ENCODE measurements around the gene CLNK. TPM values are rescaled to one million over a fixed set of nuclear protein-coding genes. Genes with fewer than 3 reads are reported as not detected.

The CLNK gene
- total RNA-seq, 1 donor from 2014 or later: 0.79 TPM

- Mint-ChIP-seq H3K9me3 (peaks cover 4% of the 10 kb centered on the region), H3K27me3 (no peaks in the 10 kb centered on the region), H3K4me3 (no peak overlapping the region), H3K4me1 (peaks cover 3% of the 10 kb centered on the region), H3K36me3 (ENCODE audit: low read depth) (no peaks in the 10 kb centered on the region), H3K27ac (no peak overlapping the region)
- no peak for DNase-seq
- intact Hi-C loops (cut with micrococcal nuclease): no loop called here
Measured at GRCh38 chr4:10694151-10694827, 9.7 kb upstream of the CLNK start.

GRCh38 chr4:10691651-10692050 is 7.1 kb upstream of the CLNK start:
- peaks cover 7% of the 10 kb centered on the region for H3K4me1 Mint-ChIP-seq
- no peak for DNase-seq
- intact Hi-C loops (cut with micrococcal nuclease): no loop called here
- H3K27me3 Mint-ChIP-seq: no peaks in the 10 kb centered on the region
- H3K4me3 Mint-ChIP-seq: no peak overlapping the region
- H3K27ac Mint-ChIP-seq: no peak overlapping the region
- peaks cover 5% of the 10 kb centered on the region for H3K9me3 Mint-ChIP-seq
- H3K36me3 Mint-ChIP-seq (ENCODE audit: low read depth): no peaks in the 10 kb centered on the region

GRCh38 chr4:10690185-10690907 is 5.8 kb upstream of the CLNK start:
- no peaks in the 10 kb centered on the region for H3K36me3 Mint-ChIP-seq (ENCODE audit: low read depth)
- no peaks in the 10 kb centered on the region for H3K27me3 Mint-ChIP-seq

GRCh38 chr4:10688846-10689245 is 4.3 kb upstream of the CLNK start:
- H3K4me3 Mint-ChIP-seq: no peak overlapping the region
- intact Hi-C loops (cut with micrococcal nuclease): no loop called here
- H3K36me3 Mint-ChIP-seq (ENCODE audit: low read depth): no peaks in the 10 kb centered on the region
- peaks cover 7% of the 10 kb centered on the region for H3K4me1 Mint-ChIP-seq
- H3K9me3 Mint-ChIP-seq: peaks cover 5% of the 10 kb centered on the region
- no peaks in the 10 kb centered on the region for H3K27me3 Mint-ChIP-seq
- H3K27ac Mint-ChIP-seq: no peak overlapping the region
- no peak for DNase-seq

More at GRCh38 chr4:10690185-10690907, 5.8 kb upstream of the CLNK start:
- H3K27ac Mint-ChIP-seq: no peak overlapping the region
- no peak overlapping the region for H3K4me3 Mint-ChIP-seq
- DNase-seq: no peak
- peaks cover 5% of the 10 kb centered on the region for H3K9me3 Mint-ChIP-seq
- peaks cover 7% of the 10 kb centered on the region for H3K4me1 Mint-ChIP-seq
- intact Hi-C loops (cut with micrococcal nuclease): no loop called here

- Mint-ChIP-seq H3K4me1 (peaks cover 7% of the 10 kb centered on the region), H3K27ac (no peak overlapping the region), H3K4me3 (no peak overlapping the region), H3K36me3 (ENCODE audit: low read depth) (no peaks in the 10 kb centered on the region), H3K27me3 (no peaks in the 10 kb centered on the region), H3K9me3 (peaks cover 5% of the 10 kb centered on the region)
- intact Hi-C loops (cut with micrococcal nuclease): no loop called here
- DNase-seq: no peak
Measured at GRCh38 chr4:10688022-10688421, 3.5 kb upstream of the CLNK start.

- intact Hi-C loops (cut with micrococcal nuclease): no loop called here
- Mint-ChIP-seq H3K4me3 (no peak overlapping the region), H3K4me1 (peaks cover 7% of the 10 kb centered on the region), H3K27ac (no peak overlapping the region), H3K36me3 (ENCODE audit: low read depth) (no peaks in the 10 kb centered on the region), H3K9me3 (peaks cover 6% of the 10 kb centered on the region), H3K27me3 (no peaks in the 10 kb centered on the region)
- no peak for DNase-seq
Measured at GRCh38 chr4:10687526-10687925, 3.0 kb upstream of the CLNK start.

- H3K36me3 Mint-ChIP-seq (ENCODE audit: low read depth): peaks cover 8% of the 10 kb centered on the region
- intact Hi-C loops (cut with micrococcal nuclease): no loop called here
- peaks cover 6% of the 10 kb centered on the region for H3K4me1 Mint-ChIP-seq
- no peak overlapping the region for H3K27ac Mint-ChIP-seq
- H3K9me3 Mint-ChIP-seq: peaks cover 16% of the 10 kb centered on the region
- H3K4me3 Mint-ChIP-seq: no peak overlapping the region
- DNase-seq: no peak
- H3K27me3 Mint-ChIP-seq: no peaks in the 10 kb centered on the region
Measured at GRCh38 chr4:10682397-10682796, 2.2 kb downstream of the CLNK start.

GRCh38 chr4:10677796-10678497 is 6.6 kb downstream of the CLNK start:
- Mint-ChIP-seq H3K9me3 (peaks cover 16% of the 10 kb centered on the region), H3K27me3 (no peaks in the 10 kb centered on the region), H3K27ac (no peak overlapping the region), H3K36me3 (ENCODE audit: low read depth) (peaks cover 15% of the 10 kb centered on the region), H3K4me1 (peaks cover 23% of the 10 kb centered on the region), H3K4me3 (no peak overlapping the region)
- DNase-seq: no peak
- intact Hi-C loops (cut with micrococcal nuclease): no loop called here

GRCh38 chr4:10673817-10674369 is 10.7 kb downstream of the CLNK start:
- H3K27ac Mint-ChIP-seq: peak overlapping the region; percentile 81
- peaks cover 12% of the 10 kb centered on the region for H3K36me3 Mint-ChIP-seq (ENCODE audit: low read depth)
- H3K9me3 Mint-ChIP-seq: peaks cover 16% of the 10 kb centered on the region
- intact Hi-C loops (cut with micrococcal nuclease): loop anchor here (5.0 kb wide), 1 partner anchor 47 kb away; no protein-coding TSS in a partner anchor
- DNase-seq: peak; percentile 67
- H3K4me1 Mint-ChIP-seq: peaks cover 37% of the 10 kb centered on the region
- no peak overlapping the region for H3K4me3 Mint-ChIP-seq
- H3K27me3 Mint-ChIP-seq: no peaks in the 10 kb centered on the region

- Mint-ChIP-seq H3K9me3 (peaks cover 16% of the 10 kb centered on the region), H3K27ac (peak overlapping the region; percentile 85), H3K27me3 (no peaks in the 10 kb centered on the region), H3K4me3 (no peak overlapping the region), H3K36me3 (ENCODE audit: low read depth) (peaks cover 7% of the 10 kb centered on the region), H3K4me1 (peaks cover 35% of the 10 kb centered on the region)
- intact Hi-C loops (cut with micrococcal nuclease): loop anchor here (5.0 kb wide), 1 partner anchor 45 kb away; no protein-coding TSS in a partner anchor
- DNase-seq: no peak
Measured at GRCh38 chr4:10672379-10672778, 12.2 kb downstream of the CLNK start.

- H3K4me1 Mint-ChIP-seq: peaks cover 34% of the 10 kb centered on the region
- H3K4me3 Mint-ChIP-seq: peak overlapping the region; percentile 43
- peak overlapping the region; percentile 85 for H3K27ac Mint-ChIP-seq
- no peak for DNase-seq
- peaks cover 16% of the 10 kb centered on the region for H3K9me3 Mint-ChIP-seq
- H3K36me3 Mint-ChIP-seq (ENCODE audit: low read depth): peaks cover 5% of the 10 kb centered on the region
- no peaks in the 10 kb centered on the region for H3K27me3 Mint-ChIP-seq
- intact Hi-C loops (cut with micrococcal nuclease): loop anchor here (1.0 to 5.0 kb wide), 3 partner anchors 15 to 61 kb away; no protein-coding TSS in a partner anchor
Measured at GRCh38 chr4:10671799-10672198, 12.8 kb downstream of the CLNK start.

GRCh38 chr4:10671366-10671765 is 13.2 kb downstream of the CLNK start:
- no peaks in the 10 kb centered on the region for H3K27me3 Mint-ChIP-seq
- peak overlapping the region; percentile 85 for H3K27ac Mint-ChIP-seq
- H3K36me3 Mint-ChIP-seq (ENCODE audit: low read depth): peaks cover 2% of the 10 kb centered on the region
- peaks cover 16% of the 10 kb centered on the region for H3K9me3 Mint-ChIP-seq
- intact Hi-C loops (cut with micrococcal nuclease): loop anchor here (1.0 to 5.0 kb wide), 3 partner anchors 15 to 61 kb away; no protein-coding TSS in a partner anchor
- peak; percentile 87 for DNase-seq
- peak overlapping the region; percentile 43 for H3K4me3 Mint-ChIP-seq
- H3K4me1 Mint-ChIP-seq: peaks cover 31% of the 10 kb centered on the region

- Mint-ChIP-seq H3K36me3 (ENCODE audit: low read depth) (no peaks in the 10 kb centered on the region), H3K27ac (no peak overlapping the region), H3K27me3 (no peaks in the 10 kb centered on the region), H3K9me3 (peaks cover 16% of the 10 kb centered on the region), H3K4me3 (no peak overlapping the region), H3K4me1 (peaks cover 26% of the 10 kb centered on the region)
- intact Hi-C loops (cut with micrococcal nuclease): loop anchor here (2.0 to 5.0 kb wide), 2 partner anchors 43 to 62 kb away; no protein-coding TSS in a partner anchor
- DNase-seq: no peak
Measured at GRCh38 chr4:10670321-10670720, 14.2 kb downstream of the CLNK start.

Data from activated CD4-positive, alpha-beta T cell treated with anti-CD3 and anti-CD28 coated beads, Interleukin-2, amount 10 ng/mL, durations not matched to agents 24 days and 14 days (primary cell).